ENCODE results near the gene CXCL9. TPM values are rescaled to one million over a fixed set of nuclear protein-coding genes. Genes with fewer than 3 reads are reported as not detected.

CXCL9 gene
- total RNA-seq, 1 donor from 2014 or later: not detected

DNA sequence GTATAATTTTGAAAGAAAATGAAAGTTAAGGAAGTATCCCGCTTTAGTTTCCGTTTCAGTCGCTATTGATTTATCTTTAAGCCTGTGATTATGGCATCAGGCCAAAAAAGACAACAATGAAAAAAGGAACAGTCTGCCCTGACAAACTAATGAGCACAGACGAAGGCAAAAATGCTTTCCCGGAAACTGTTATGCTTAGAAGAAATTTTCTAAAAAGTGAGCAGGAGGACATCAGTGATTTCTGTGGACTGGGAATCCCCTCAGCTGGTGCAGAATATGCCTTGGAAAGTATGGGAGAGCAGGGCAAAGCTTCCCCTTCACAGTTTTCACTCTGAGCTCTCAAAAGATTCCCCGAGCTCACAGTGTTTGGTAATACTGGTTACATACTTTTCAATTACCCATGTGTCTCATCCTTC, 21.0 kb upstream of the CXCL9 start:
- H3K4me3 Mint-ChIP-seq (ENCODE audit: unreplicated experiment): no peak overlapping the region

DNA sequence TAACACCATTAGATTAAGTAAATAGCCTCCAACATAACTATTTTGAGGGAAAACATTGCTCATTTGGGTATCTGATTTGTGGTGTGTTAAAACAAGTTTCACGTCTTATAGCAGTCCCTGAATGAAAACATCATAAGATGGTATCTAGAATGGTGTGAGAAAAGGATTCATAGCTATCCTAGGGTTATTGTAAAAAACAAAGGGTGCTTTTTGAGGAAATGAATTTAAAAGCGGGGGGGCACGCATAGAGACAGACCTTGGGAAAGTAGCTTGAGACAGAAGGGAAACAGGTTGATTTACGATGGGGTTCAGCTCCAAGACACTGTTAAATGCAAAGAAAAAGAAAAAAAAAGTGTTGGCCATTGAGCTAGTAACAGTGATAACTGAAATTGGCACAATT, 16.8 kb upstream of the CXCL9 start:
- TF ChIP-seq, protein P1, sequence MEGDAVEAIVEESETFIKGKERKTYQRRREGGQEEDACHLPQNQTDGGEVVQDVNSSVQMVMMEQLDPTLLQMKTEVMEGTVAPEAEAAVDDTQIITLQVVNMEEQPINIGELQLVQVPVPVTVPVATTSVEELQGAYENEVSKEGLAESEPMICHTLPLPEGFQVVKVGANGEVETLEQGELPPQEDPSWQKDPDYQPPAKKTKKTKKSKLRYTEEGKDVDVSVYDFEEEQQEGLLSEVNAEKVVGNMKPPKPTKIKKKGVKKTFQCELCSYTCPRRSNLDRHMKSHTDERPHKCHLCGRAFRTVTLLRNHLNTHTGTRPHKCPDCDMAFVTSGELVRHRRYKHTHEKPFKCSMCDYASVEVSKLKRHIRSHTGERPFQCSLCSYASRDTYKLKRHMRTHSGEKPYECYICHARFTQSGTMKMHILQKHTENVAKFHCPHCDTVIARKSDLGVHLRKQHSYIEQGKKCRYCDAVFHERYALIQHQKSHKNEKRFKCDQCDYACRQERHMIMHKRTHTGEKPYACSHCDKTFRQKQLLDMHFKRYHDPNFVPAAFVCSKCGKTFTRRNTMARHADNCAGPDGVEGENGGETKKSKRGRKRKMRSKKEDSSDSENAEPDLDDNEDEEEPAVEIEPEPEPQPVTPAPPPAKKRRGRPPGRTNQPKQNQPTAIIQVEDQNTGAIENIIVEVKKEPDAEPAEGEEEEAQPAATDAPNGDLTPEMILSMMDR (IDR thresholded peaks at IDR 0.05): no peak
- Mint-ChIP-seq H3K27ac (ENCODE audit: unreplicated experiment) (no peak overlapping the region), H3K36me3 (ENCODE audit: unreplicated experiment) (no peaks in the 10 kb centered on the region), H3K27me3 (ENCODE audit: unreplicated experiment) (peaks cover 75% of the 10 kb centered on the region), H3K9me3 (ENCODE audit: unreplicated experiment) (no peaks in the 10 kb centered on the region), H3K4me3 (ENCODE audit: unreplicated experiment) (no peak overlapping the region), H3K4me1 (ENCODE audit: unreplicated experiment) (no peaks in the 10 kb centered on the region)
- DNase-seq (ENCODE audit: extremely low spot score, unreplicated experiment): no peak

More for the DNA sequence above, 21.0 kb upstream of the CXCL9 start:
- Mint-ChIP-seq H3K4me1 (ENCODE audit: unreplicated experiment) (no peaks in the 10 kb centered on the region), H3K9me3 (ENCODE audit: unreplicated experiment) (no peaks in the 10 kb centered on the region), H3K36me3 (ENCODE audit: unreplicated experiment) (no peaks in the 10 kb centered on the region), H3K27me3 (ENCODE audit: unreplicated experiment) (peaks cover 71% of the 10 kb centered on the region), H3K27ac (ENCODE audit: unreplicated experiment) (no peak overlapping the region)
- DNase-seq (ENCODE audit: extremely low spot score, unreplicated experiment): no peak
- TF ChIP-seq, protein P1 (IDR thresholded peaks at IDR 0.05): no peak

DNA sequence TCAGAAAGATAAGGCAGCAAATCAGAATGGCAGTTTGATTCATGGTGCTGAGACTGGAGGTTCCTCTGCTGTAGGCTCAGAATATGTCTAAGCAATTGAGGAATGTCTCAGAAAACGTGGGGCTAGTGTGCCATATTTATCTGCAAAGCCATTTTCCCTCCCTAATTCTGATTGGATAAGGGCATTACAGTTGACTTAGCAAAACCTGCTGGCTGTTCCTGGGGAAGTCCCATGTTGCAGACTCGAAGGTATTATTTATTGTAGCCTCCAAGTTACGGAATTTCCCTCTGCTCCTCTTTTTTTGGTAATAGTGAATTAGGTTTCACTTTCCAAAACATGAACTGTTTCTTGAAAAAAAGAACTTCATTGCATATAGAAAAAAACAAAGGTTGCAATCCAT, 16.1 kb upstream of the CXCL9 start, which contains the start of gene CXCL10:
Gene CXCL10 (minus strand): TSS at position 109 of the 400 bp plus-strand sequence. CDS start 66 bp downstream, at position 43.
- no peak within 1 kb of the TSS for H3K27ac Mint-ChIP-seq (ENCODE audit: unreplicated experiment)
- no peaks in the 10 kb centered on the region for H3K9me3 Mint-ChIP-seq (ENCODE audit: unreplicated experiment)
- TF ChIP-seq, protein P1 (IDR thresholded peaks at IDR 0.05): no peak
- H3K27me3 Mint-ChIP-seq (ENCODE audit: unreplicated experiment): peaks cover 69% of the 10 kb centered on the region
- H3K4me1 Mint-ChIP-seq (ENCODE audit: unreplicated experiment): no peaks in the 10 kb centered on the region
- no peaks in the 10 kb centered on the region for H3K36me3 Mint-ChIP-seq (ENCODE audit: unreplicated experiment)
- DNase-seq (ENCODE audit: extremely low spot score, unreplicated experiment): no peak
- H3K4me3 Mint-ChIP-seq (ENCODE audit: unreplicated experiment): no peak within 1 kb of the TSS

DNA sequence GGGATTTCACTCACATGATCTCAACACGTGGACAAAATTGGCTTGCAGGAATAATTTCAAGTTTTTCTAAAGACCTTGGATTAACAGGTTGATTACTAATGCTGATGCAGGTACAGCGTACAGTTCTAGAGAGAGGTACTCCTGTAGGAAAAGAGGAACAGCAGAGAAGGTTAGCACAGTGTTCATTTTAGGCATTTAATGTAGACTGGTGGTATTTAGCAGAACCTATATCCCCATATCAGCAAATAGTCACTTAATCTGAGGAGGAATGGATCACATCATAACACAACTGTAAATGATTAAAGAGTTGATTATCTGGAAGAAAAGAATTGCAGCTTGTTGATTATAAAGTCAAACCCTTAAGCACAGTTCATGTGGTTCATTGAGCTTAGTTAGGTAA, 15.4 kb upstream of the CXCL9 start:
- TF ChIP-seq, protein P1 (IDR thresholded peaks at IDR 0.05): no peak
- Mint-ChIP-seq H3K4me3 (ENCODE audit: unreplicated experiment) (no peak overlapping the region), H3K4me1 (ENCODE audit: unreplicated experiment) (no peaks in the 10 kb centered on the region), H3K36me3 (ENCODE audit: unreplicated experiment) (no peaks in the 10 kb centered on the region), H3K9me3 (ENCODE audit: unreplicated experiment) (no peaks in the 10 kb centered on the region), H3K27ac (ENCODE audit: unreplicated experiment) (no peak overlapping the region), H3K27me3 (ENCODE audit: unreplicated experiment) (peaks cover 70% of the 10 kb centered on the region)
- DNase-seq (ENCODE audit: extremely low spot score, unreplicated experiment): no peak

DNA sequence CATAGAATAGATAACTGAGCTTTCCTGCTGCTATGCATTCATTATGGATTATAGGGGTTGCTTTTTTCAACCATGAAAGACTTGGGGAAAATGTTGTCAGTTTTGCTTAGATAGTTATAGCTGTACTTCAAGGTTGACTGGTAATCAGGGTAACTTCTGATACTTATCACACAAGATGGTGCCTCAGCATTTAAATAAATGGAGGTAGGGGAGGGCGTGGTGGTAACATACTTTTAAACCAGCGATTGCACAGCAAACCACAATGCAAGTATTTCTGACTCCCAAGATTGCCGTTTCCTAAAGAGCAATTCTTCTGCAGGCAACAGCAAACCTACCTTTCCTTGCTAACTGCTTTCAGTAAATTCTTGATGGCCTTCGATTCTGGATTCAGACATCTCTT, 14.7 kb upstream of the CXCL9 start:
- no peaks in the 10 kb centered on the region for H3K4me1 Mint-ChIP-seq (ENCODE audit: unreplicated experiment)
- H3K4me3 Mint-ChIP-seq (ENCODE audit: unreplicated experiment): no peak overlapping the region
- H3K27me3 Mint-ChIP-seq (ENCODE audit: unreplicated experiment): peaks cover 65% of the 10 kb centered on the region
- H3K36me3 Mint-ChIP-seq (ENCODE audit: unreplicated experiment): no peaks in the 10 kb centered on the region
- no peak for DNase-seq (ENCODE audit: extremely low spot score, unreplicated experiment)
- H3K27ac Mint-ChIP-seq (ENCODE audit: unreplicated experiment): no peak overlapping the region
- no peaks in the 10 kb centered on the region for H3K9me3 Mint-ChIP-seq (ENCODE audit: unreplicated experiment)
- TF ChIP-seq, protein P1 (IDR thresholded peaks at IDR 0.05): no peak

Measured in osteocyte (in vitro differentiated cells).